ENCODE measurements around the gene FOXS1. TPM values are rescaled to one million over a fixed set of nuclear protein-coding genes. Genes with fewer than 3 reads are reported as not detected.

Gene FOXS1
- total RNA-seq, 2 experiments from 2014 or later: not detected

GRCh38 chr20:31803552-31804291, 41.7 kb downstream of the FOXS1 start:
- Histone ChIP-seq H3K79me2 (ENCODE audit: insufficient read depth, low read depth, low read length) (no peaks in the 10 kb centered on the region), H4K20me1 (ENCODE audit: insufficient read depth, low read length) (no peaks in the 10 kb centered on the region), H3K27ac (ENCODE audit: low read depth, low read length, poor library complexity, severe bottlenecking) (no peak overlapping the region), H3K4me3 (ENCODE audit: low read depth, low read length, poor library complexity, severe bottlenecking) (no peak overlapping the region), H3K4me1 (ENCODE audit: insufficient read depth, low read length, poor library complexity, severe bottlenecking) (no peaks in the 10 kb centered on the region), H3K36me3 (ENCODE audit: insufficient read depth, low read length) (peaks cover 93% of the 10 kb centered on the region), H2AFZ (ENCODE audit: low read length) (no peak overlapping the region), H3K9me3 (ENCODE audit: low read length) (no peaks in the 10 kb centered on the region), H3K9me2 (ENCODE audit: insufficient read depth, low read length) (no peaks in the 10 kb centered on the region), H3K4me2 (ENCODE audit: low read length) (no peak overlapping the region)
- intact Hi-C loops (cut with micrococcal nuclease; ENCODE audit: unreplicated experiment): loop anchor here (5.0 kb wide), 1 partner anchor 36 kb away; no protein-coding TSS in a partner anchor
- no peak for DNase-seq (ENCODE audit: low spot score)
- TF ChIP-seq EZH2phosphoT487 (IDR thresholded peaks at IDR 0.05; ENCODE audit: borderline replicate concordance, low read depth, low read length): no peak
- no peak for TF ChIP-seq CTCF (conservative IDR thresholded peaks at IDR 0.05; ENCODE audit: low read length)
- ChIA-PET POLR2A (interaction anchor here (0.7 kb wide), 1 partner anchor 62 kb away, joined by 3 read pairs; no protein-coding TSS in a partner anchor), CTCF (ENCODE audit: unreplicated experiment) (no interaction called here)
- no TSS peak for BruUV-seq (replicated peaks)

- no peaks in the 10 kb centered on the region for H3K9me2 ChIP-seq (ENCODE audit: insufficient read depth, low read length)
- H3K4me1 ChIP-seq (ENCODE audit: insufficient read depth, low read length, poor library complexity, severe bottlenecking): no peaks in the 10 kb centered on the region
- TF ChIP-seq EZH2phosphoT487 (IDR thresholded peaks at IDR 0.05; ENCODE audit: borderline replicate concordance, low read depth, low read length): no peak
- no peak for TF ChIP-seq CTCF (conservative IDR thresholded peaks at IDR 0.05; ENCODE audit: low read length)
- H3K4me3 ChIP-seq (ENCODE audit: low read depth, low read length, poor library complexity, severe bottlenecking): no peak overlapping the region
- H3K36me3 ChIP-seq (ENCODE audit: insufficient read depth, low read length): peaks cover 99% of the 10 kb centered on the region
- no peaks in the 10 kb centered on the region for H3K79me2 ChIP-seq (ENCODE audit: insufficient read depth, low read depth, low read length)
- CTCF ChIA-PET (ENCODE audit: unreplicated experiment): no interaction called here
- POLR2A ChIA-PET: no interaction called here
- intact Hi-C loops (cut with micrococcal nuclease; ENCODE audit: unreplicated experiment): loop anchor here (5.0 kb wide), 1 partner anchor 34 kb away; no protein-coding TSS in a partner anchor
- no peak overlapping the region for H2AFZ ChIP-seq (ENCODE audit: low read length)
- no peak overlapping the region for H3K27ac ChIP-seq (ENCODE audit: low read depth, low read length, poor library complexity, severe bottlenecking)
- no peak overlapping the region for H3K4me2 ChIP-seq (ENCODE audit: low read length)
- no TSS peak for BruUV-seq (replicated peaks)
- no peak for DNase-seq (ENCODE audit: low spot score)
- no peaks in the 10 kb centered on the region for H4K20me1 ChIP-seq (ENCODE audit: insufficient read depth, low read length)
- H3K9me3 ChIP-seq (ENCODE audit: low read length): no peaks in the 10 kb centered on the region
These were observed 43.9 kb downstream of the FOXS1 start for GRCh38 chr20:31801508-31801907.

GRCh38 chr20:31797364-31797763, 48.0 kb downstream of the FOXS1 start:
- peaks cover 99% of the 10 kb centered on the region for H3K36me3 ChIP-seq (ENCODE audit: insufficient read depth, low read length)
- H3K4me3 ChIP-seq (ENCODE audit: low read depth, low read length, poor library complexity, severe bottlenecking): no peak overlapping the region
- no TSS peak for BruUV-seq (replicated peaks)
- intact Hi-C loops (cut with micrococcal nuclease; ENCODE audit: unreplicated experiment): loop anchor here (5.0 kb wide), 1 partner anchor 40 kb away; no protein-coding TSS in a partner anchor
- no peaks in the 10 kb centered on the region for H3K9me3 ChIP-seq (ENCODE audit: low read length)
- DNase-seq (ENCODE audit: low spot score): no peak
- TF ChIP-seq EZH2phosphoT487 (IDR thresholded peaks at IDR 0.05; ENCODE audit: borderline replicate concordance, low read depth, low read length) (no peak), CTCF (conservative IDR thresholded peaks at IDR 0.05; ENCODE audit: low read length) (no peak)
- H2AFZ ChIP-seq (ENCODE audit: low read length): no peak overlapping the region
- no peaks in the 10 kb centered on the region for H3K9me2 ChIP-seq (ENCODE audit: insufficient read depth, low read length)
- ChIA-PET POLR2A (interaction anchor here (0.6 kb wide), 1 partner anchor 928 kb away, joined by 5 read pairs; no protein-coding TSS in a partner anchor), CTCF (ENCODE audit: unreplicated experiment) (no interaction called here)
- H3K79me2 ChIP-seq (ENCODE audit: insufficient read depth, low read depth, low read length): no peaks in the 10 kb centered on the region
- no peak overlapping the region for H3K4me2 ChIP-seq (ENCODE audit: low read length)
- H3K27ac ChIP-seq (ENCODE audit: low read depth, low read length, poor library complexity, severe bottlenecking): no peak overlapping the region
- H4K20me1 ChIP-seq (ENCODE audit: insufficient read depth, low read length): 0 out of 2 replicates have a peak, but pooled peaks cover 3% of the 10 kb centered on the region
- H3K4me1 ChIP-seq (ENCODE audit: insufficient read depth, low read length, poor library complexity, severe bottlenecking): no peaks in the 10 kb centered on the region
